Left kidney (tissue), 1 donor: ENCODE data around the gene ARMC12. TPM values are rescaled to one million over a fixed set of nuclear protein-coding genes. Genes with fewer than 3 reads are reported as not detected.

Experiments used
- polyA plus RNA-seq: library from polyadenylated mRNA; unstranded; fragments of 120-200 nt; gene quantifications from one replicate; pipeline ENCODE4 v1.2.1, GENCODE V29; 2013; ENCODE audit not compliant: insufficient read length

ARMC12 gene
- polyA plus RNA-seq, 1 donor, result 1.8 TPM

Other genes with a start within 250 kb of the ARMC12 start
- 43.7 TPM for gene TEAD3, start 240.0 kb upstream of the ARMC12 start, polyA plus RNA-seq
- 1.7 TPM for gene TULP1, start 224.1 kb upstream of the ARMC12 start, polyA plus RNA-seq
- 26.8 TPM for gene FKBP5, start 48.1 kb upstream of the ARMC12 start, polyA plus RNA-seq
- gene CLPSL2, start 39.6 kb downstream of the ARMC12 start, polyA plus RNA-seq, result not detected
- 2.2 TPM for gene CLPSL1, start 44.0 kb downstream of the ARMC12 start, polyA plus RNA-seq
- 0.33 TPM for gene CLPS, start 60.3 kb downstream of the ARMC12 start, polyA plus RNA-seq
- not detected for gene LHFPL5, start 68.3 kb downstream of the ARMC12 start, polyA plus RNA-seq
- gene SRPK1, start 184.1 kb downstream of the ARMC12 start, polyA plus RNA-seq, result 67.7 TPM